Psoas muscle (tissue), 8 donors: ENCODE measurements around the gene SPIB. TPM values are rescaled to one million over a fixed set of nuclear protein-coding genes. Genes with fewer than 3 reads are reported as not detected.
"Not testable (repeated sequence)": the region's sequence is repeated elsewhere in the genome, so short reads cannot be mapped to it uniquely, and the experiment has no call there.

Experiments used
- ATAC-seq, 4 donors: fragments of 200-7000 bp; cut with Tn5 transposase; one replicate each; pipeline ENCODE4 v1.9.1; 2020; ENCODE audit warnings: moderate library complexity in 3 of 4, mild to moderate bottlenecking in 2 of 4
- DNase-seq, 2 donors: peaks; one replicate each; pipeline ENCODE4 v3.0.0-alpha.2; 2020
- H3K27ac ChIP-seq: fragments of 200-600 bp; one replicate; pipeline ENCODE4 v1.8.0; 2022
- H3K27me3 ChIP-seq, 3 donors: fragments of 200-600 bp in 1 of 3; one replicate each; pipeline versions ENCODE4 v1.6.1 to v1.8.0; 2013 to 2022; ENCODE audit warnings: low read length in 2 of 3, mild to moderate bottlenecking in 2 of 3, moderate library complexity in 1 of 3; ENCODE audit not compliant: insufficient read depth in 3 of 3
- H3K36me3 ChIP-seq, 2 donors: fragments of 200-600 bp in 1 of 2; one replicate each; pipeline versions ENCODE4 v1.6.1 to v1.8.0; 2013 to 2022; ENCODE audit warnings: low read depth in 1 of 2, mild to moderate bottlenecking in 1 of 2, moderate library complexity in 1 of 2; ENCODE audit not compliant: insufficient read depth in 1 of 2
- H3K4me1 ChIP-seq: fragments of 200-600 bp; one replicate; pipeline ENCODE4 v1.8.0; 2022
- H3K4me3 ChIP-seq: fragments of 200-600 bp; one replicate; pipeline ENCODE4 v1.8.0; 2022; ENCODE audit warnings: mild to moderate bottlenecking
- H3K9me3 ChIP-seq: fragments of 200-600 bp; one replicate; pipeline ENCODE4 v1.8.0; 2022
- CTCF ChIP-seq: fragments of 200-600 bp; IDR thresholded peaks from one replicate; pipeline ENCODE4 v1.8.0; 2022; ENCODE audit warnings: antibody characterized with exemption
- WGBS, 3 donors: extraction: QIAGEN DNeasy Blood & Tissue Kit; methylation state at CpG; one replicate each; pipeline versions ENCODE4 v1.1.6 to v1.1.7; 2013; 5-methylcytosine and 5-hydroxymethylcytosine counted together
- intact Hi-C, 2 donors: fragments of 100-400 bp; cut with DNase I; formaldehyde crosslinking; loops; one replicate each; pipeline versions ENCODE4 v1.11.0 to v1.14.2; 2022
- polyA plus RNA-seq, 3 donors: library from polyadenylated mRNA; stranded (reverse); fragments of 200-250 nt; gene quantifications; one replicate each; pipeline ENCODE4 v1.2.3, GENCODE V29; 2013
- total RNA-seq, 4 donors: library from RNA; stranded (reverse); fragmentation: NEBNext Ultra II Directional in 2 of 4; extraction: Animal tissue kit (Norgen Biotek cat#: 25700) in 2 of 4; gene quantifications; one replicate each; pipeline versions ENCODE4 v1.2.1 to v1.2.4, GENCODE V29; 2021 to 2023
- donor health status: healthy with polysubstance abuse.
- donor health status: DM: no; HTN: no; CAD: no; lungs with moderate emphysema.
- donor health status: Bipolar disorder and iron deficiency.
- donor health status: healthy.
- donor health status: DM: yes; HTN: yes; CAD: no.
- donor health status: DM: no; HTN: no; CAD: no.
- donor health status: DM: no; HTN: no; CAD: no.
- donor health status: DM: yes; HTN: yes; CAD: no.

The SPIB gene
- total and polyA plus RNA-seq, 7 donors = 0.05 to 0.44 (median 0.11) TPM; not detected in 2

GRCh38 chr19:50466706-50467039, 47.9 kb downstream of the SPIB start:
- H3K4me1 ChIP-seq = peaks cover 9% of the 10 kb centered on the region
- intact Hi-C loops = no loop called here
- peak overlapping the region; percentile 82 for H3K27ac ChIP-seq
- no peak for DNase-seq
- H3K27me3 ChIP-seq = peaks cover 0 to 2% (median 0%) of the 10 kb centered on the region in 3 donors
- H3K4me3 ChIP-seq = no peak overlapping the region
- peaks cover 0 to 25% of the 10 kb centered on the region in 2 donors for H3K36me3 ChIP-seq
- H3K9me3 ChIP-seq = no peaks in the 10 kb centered on the region
- ATAC-seq = peak in 1 of 4 donors; percentile 2
- no peak for TF ChIP-seq CTCF
- WGBS, 3 donors = 41 to 52% (median 49%) methylated on average over 11 of the region's 11 CpGs

GRCh38 chr19:50467566-50467965, 48.8 kb downstream of the SPIB start:
- Histone ChIP-seq H3K4me3 (no peak overlapping the region), H3K36me3 (peaks cover 0 to 16% of the 10 kb centered on the region in 2 donors), H3K27me3 (peaks cover 0 to 2% (median 0%) of the 10 kb centered on the region in 3 donors), H3K9me3 (no peaks in the 10 kb centered on the region), H3K4me1 (peaks cover 9% of the 10 kb centered on the region), H3K27ac (peak overlapping the region; percentile 82)
- no peak for TF ChIP-seq CTCF
- ATAC-seq (no peak), DNase-seq (no peak)
- 69 to 89% (median 71%) methylated on average over 18 of the region's 18 CpGs for WGBS, 3 donors
- intact Hi-C loops = no loop called here

GRCh38 chr19:50468818-50469217, 50.1 kb downstream of the SPIB start:
- Histone ChIP-seq H3K4me1 (peaks cover 9% of the 10 kb centered on the region), H3K9me3 (no peaks in the 10 kb centered on the region), H3K27ac (peak overlapping the region; percentile 82), H3K36me3 (peaks cover 0 to 10% of the 10 kb centered on the region in 2 donors), H3K27me3 (peaks cover 0 to 2% (median 0%) of the 10 kb centered on the region in 3 donors), H3K4me3 (no peak overlapping the region)
- TF ChIP-seq CTCF = no peak
- no peak for DNase-seq
- ATAC-seq = no peak
- 53 to 76% (median 58%) methylated on average over 6 of the region's 6 CpGs for WGBS, 3 donors
- intact Hi-C loops = no loop called here

- ATAC-seq, H3K36me3 ChIP-seq, intact Hi-C loops, H3K4me1 ChIP-seq, H3K27ac ChIP-seq, H3K9me3 ChIP-seq, H3K27me3 ChIP-seq, H3K4me3 ChIP-seq: not testable (repeated sequence)
- WGBS, 3 donors = 59 to 66% (median 62%) methylated on average over 3 of the region's 3 CpGs
- DNase-seq = peak in 1 of 2 donors; percentile 9
Measured at GRCh38 chr19:50473336-50473735, 54.6 kb downstream of the SPIB start.

GRCh38 chr19:50475101-50475568, 56.4 kb downstream of the SPIB start:
- TF ChIP-seq CTCF = no peak
- Histone ChIP-seq H3K27me3 (no peaks in the 10 kb centered on the region), H3K4me3 (no peak overlapping the region), H3K4me1 (peaks cover 17% of the 10 kb centered on the region), H3K27ac (no peak overlapping the region), H3K9me3 (no peaks in the 10 kb centered on the region), H3K36me3 (peaks cover 2 to 21% of the 10 kb centered on the region in 2 donors)
- no peak for ATAC-seq
- 69 to 72% (median 71%) methylated on average over 12 of the region's 12 CpGs for WGBS, 3 donors
- peak in 1 of 2 donors; percentile 51 for DNase-seq
- intact Hi-C loops = loop anchor here (5.0 kb wide), 2 partner anchors 37 to 108 kb away; partner anchors contain the start of genes ASPDH (in 1 of the 2), JOSD2 (in 1 of the 2) and NAPSA (in 1 of the 2)
